Activated T-cell treated with anti-CD3 and anti-CD28 coated beads, Interleukin-2, amount 50 U/mL, for 24 hours (primary cell): ENCODE data around the gene PRIMPOL.

Experiments
- DNase-seq: peaks from one replicate; pipeline ENCODE4 v3.0.0-alpha.2; 2020
- H3K27ac Mint-ChIP-seq: 2 replicates; pipeline ENCODE4 v1.8.0; 2020; ENCODE audit warnings: mild to moderate bottlenecking, mixed read lengths
- H3K27me3 Mint-ChIP-seq: 2 replicates; pipeline ENCODE4 v1.8.0; 2020; ENCODE audit warnings: mixed read lengths
- H3K36me3 Mint-ChIP-seq: 2 replicates; pipeline ENCODE4 v1.8.0; 2020; ENCODE audit warnings: low read depth, mixed read lengths
- H3K4me1 Mint-ChIP-seq: 2 replicates; pipeline ENCODE4 v1.8.0; 2020; ENCODE audit warnings: low read depth, mixed read lengths
- H3K4me3 Mint-ChIP-seq: 2 replicates; pipeline ENCODE4 v1.8.0; 2020; ENCODE audit warnings: mild to moderate bottlenecking, moderate library complexity, mixed read lengths
- H3K9me3 Mint-ChIP-seq: 2 replicates; pipeline ENCODE4 v1.8.0; 2020; ENCODE audit warnings: mixed read lengths

The PRIMPOL gene

DNA sequence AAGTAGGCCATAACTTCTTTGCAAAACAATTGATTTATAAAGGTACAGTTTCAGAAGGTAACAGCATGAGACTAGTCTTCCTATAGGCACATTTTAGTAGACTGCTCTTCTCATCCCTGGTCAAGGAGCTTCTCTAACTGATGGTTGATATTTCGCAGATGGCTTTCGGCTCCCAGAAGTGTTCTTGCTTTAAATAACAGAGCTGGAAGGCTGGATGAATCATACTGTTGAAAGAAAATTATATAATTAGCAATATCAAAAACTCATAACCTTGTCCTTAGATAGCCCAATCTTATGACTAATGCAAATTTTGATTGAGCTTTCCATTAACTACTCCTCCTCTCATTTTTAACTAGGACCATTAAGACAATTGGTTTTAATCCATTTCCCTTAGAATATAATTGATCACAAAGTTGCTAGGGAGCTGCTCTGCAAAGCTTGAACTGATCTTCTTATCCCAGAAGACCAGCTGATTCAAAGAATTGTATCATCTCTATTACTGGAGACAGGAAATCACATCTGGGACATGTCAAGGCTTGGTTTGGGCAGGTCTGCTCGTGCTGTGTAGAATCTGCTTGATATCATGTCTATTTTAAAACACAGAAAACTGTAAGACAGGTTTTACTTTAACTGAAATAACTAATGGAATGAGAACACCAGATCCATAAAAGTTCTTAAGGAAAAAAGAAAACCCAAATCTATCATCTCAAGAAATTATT lies 45.8 kb downstream of the PRIMPOL start:
- Mint-ChIP-seq H3K4me3 (no peak overlapping the region), H3K36me3 (peaks cover 88% of the 10 kb centered on the region), H3K27ac (no peak overlapping the region), H3K27me3 (no peaks in the 10 kb centered on the region), H3K9me3 (no peaks in the 10 kb centered on the region), H3K4me1 (peaks cover 6% of the 10 kb centered on the region)
- no peak for DNase-seq

DNA sequence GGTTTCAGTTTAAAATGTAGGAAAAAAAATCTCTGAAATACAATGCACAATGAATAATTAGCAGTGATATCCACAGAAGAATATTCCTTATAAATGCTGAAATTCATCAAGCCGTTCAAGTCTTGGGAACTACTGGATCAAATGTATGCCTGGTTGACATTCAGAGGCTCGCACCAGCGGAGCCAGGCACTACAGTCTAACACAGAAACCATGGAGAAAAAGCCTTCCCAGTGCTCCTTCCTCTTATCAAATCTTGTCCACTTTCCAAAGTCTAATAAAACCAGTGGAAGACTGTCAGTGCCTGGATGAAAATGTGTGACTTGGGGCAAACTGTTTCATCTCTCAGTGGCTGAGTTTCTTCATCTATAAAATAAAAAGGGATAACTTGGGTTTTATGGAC lies 48.4 kb downstream of the PRIMPOL start:
- Mint-ChIP-seq H3K9me3 (no peaks in the 10 kb centered on the region), H3K36me3 (peaks cover 88% of the 10 kb centered on the region), H3K27ac (no peak overlapping the region), H3K27me3 (no peaks in the 10 kb centered on the region), H3K4me1 (no peaks in the 10 kb centered on the region), H3K4me3 (no peak overlapping the region)
- no peak for DNase-seq

DNA sequence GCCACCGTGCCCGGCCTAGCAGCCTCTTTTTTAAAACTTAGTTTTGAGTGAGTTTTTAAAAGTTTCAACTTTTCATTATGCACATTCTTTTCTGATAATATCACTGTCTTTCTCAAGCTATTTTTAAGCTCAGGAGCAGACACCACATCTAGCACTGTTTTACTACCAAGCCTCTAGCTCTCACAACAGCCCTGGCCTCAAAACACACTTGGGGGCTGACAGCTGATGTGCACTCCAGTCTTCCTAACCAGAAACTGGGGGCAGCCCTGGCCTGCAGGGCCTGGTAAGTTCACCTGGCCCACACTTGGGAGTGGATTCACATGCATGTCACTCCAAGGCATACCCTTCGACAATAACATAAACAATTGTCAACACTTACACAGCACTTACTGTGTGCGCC lies 50.4 kb downstream of the PRIMPOL start:
- Mint-ChIP-seq H3K4me1 (no peaks in the 10 kb centered on the region), H3K4me3 (no peak overlapping the region), H3K27ac (no peak overlapping the region), H3K9me3 (no peaks in the 10 kb centered on the region), H3K27me3 (no peaks in the 10 kb centered on the region), H3K36me3 (peaks cover 87% of the 10 kb centered on the region)
- DNase-seq, result no peak

DNA sequence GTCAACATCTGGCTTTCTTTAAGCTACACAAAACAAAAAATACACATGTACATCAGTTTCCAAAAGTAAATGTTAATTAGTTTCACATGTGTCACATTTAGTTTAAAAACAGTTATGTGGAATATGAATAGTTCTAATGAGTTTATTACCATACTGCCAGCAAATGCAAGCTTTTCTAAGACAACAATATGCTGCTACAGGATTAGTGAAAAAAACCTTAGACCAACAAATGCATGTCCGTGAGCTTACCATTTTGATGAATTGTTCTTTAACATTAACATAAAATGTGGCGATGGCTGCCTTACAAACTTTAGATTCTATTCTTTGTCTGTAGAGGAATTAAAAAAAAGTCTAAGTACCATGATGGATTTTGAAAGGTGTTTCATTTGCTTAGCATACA lies 52.6 kb downstream of the PRIMPOL start:
- Mint-ChIP-seq H3K9me3 (no peaks in the 10 kb centered on the region), H3K27me3 (no peaks in the 10 kb centered on the region), H3K4me3 (no peak overlapping the region), H3K4me1 (peaks cover 13% of the 10 kb centered on the region), H3K36me3 (peaks cover 86% of the 10 kb centered on the region), H3K27ac (no peak overlapping the region)
- no peak for DNase-seq

DNA sequence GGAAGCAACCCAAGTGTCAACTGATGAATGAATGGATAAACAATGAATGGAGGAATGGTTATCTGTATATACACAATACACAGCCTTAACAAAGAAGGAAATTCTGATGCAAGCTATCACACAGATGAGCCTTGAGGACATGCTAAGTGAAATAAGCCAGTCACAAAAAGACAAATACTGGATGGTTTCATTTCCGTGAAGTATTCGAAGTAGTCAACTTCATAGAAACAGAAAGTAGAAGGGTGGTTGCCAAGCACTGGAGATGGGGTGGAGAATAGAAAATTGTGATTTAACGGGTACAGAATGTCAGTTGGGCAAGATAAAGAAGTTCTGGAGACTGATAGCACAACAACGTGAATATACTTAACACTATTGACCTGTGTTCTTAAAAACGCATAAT lies 56.2 kb downstream of the PRIMPOL start:
- Mint-ChIP-seq H3K27me3 (no peaks in the 10 kb centered on the region), H3K4me1 (peaks cover 13% of the 10 kb centered on the region), H3K4me3 (no peak overlapping the region), H3K27ac (no peak overlapping the region), H3K36me3 (peaks cover 88% of the 10 kb centered on the region), H3K9me3 (no peaks in the 10 kb centered on the region)
- no peak for DNase-seq

DNA sequence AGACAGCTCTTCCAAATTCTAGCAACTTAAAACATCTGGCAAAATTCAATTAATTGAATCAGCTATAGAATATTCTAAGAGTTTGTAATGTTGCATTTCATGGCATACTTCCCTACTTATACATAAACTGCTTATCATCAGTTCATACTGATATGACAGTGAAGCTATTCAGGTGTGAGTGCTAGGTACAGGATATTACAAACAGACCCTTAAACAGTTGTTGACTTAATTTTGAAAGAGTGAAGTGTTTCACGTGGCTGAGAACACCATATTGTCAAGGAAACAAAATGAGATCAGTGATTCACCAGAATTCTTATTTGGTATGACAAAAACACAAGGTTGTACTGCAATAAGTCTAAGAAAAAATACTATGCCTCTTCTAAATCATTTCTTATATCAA lies 56.9 kb downstream of the PRIMPOL start:
- H3K4me3 Mint-ChIP-seq, result no peak overlapping the region
- H3K4me1 Mint-ChIP-seq, result peaks cover 13% of the 10 kb centered on the region
- DNase-seq, result no peak
- peaks cover 88% of the 10 kb centered on the region for H3K36me3 Mint-ChIP-seq
- H3K9me3 Mint-ChIP-seq, result no peaks in the 10 kb centered on the region
- H3K27me3 Mint-ChIP-seq, result no peaks in the 10 kb centered on the region
- no peak overlapping the region for H3K27ac Mint-ChIP-seq

DNA sequence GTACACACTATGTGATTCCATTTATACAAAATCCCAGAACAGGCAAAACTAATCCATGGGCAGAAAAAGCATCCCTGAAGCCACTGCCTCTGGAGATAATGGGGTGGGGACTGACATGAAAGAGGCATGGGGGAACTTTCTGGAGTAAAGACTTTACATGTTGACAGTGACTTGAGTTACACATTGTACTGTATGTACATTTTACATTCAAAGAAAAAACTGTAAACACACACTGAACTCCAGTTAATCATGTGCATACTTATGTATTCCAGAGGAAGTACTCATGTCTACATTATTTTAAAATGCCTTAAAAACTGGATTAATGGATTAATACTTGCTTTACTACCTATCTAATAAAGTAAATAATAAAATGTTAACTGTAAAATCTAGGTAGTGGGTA lies 62.8 kb downstream of the PRIMPOL start:
- no peak overlapping the region for H3K27ac Mint-ChIP-seq
- no peak overlapping the region for H3K4me3 Mint-ChIP-seq
- H3K4me1 Mint-ChIP-seq, result no peaks in the 10 kb centered on the region
- no peaks in the 10 kb centered on the region for H3K27me3 Mint-ChIP-seq
- peaks cover 86% of the 10 kb centered on the region for H3K36me3 Mint-ChIP-seq
- H3K9me3 Mint-ChIP-seq, result no peaks in the 10 kb centered on the region
- no peak for DNase-seq

DNA sequence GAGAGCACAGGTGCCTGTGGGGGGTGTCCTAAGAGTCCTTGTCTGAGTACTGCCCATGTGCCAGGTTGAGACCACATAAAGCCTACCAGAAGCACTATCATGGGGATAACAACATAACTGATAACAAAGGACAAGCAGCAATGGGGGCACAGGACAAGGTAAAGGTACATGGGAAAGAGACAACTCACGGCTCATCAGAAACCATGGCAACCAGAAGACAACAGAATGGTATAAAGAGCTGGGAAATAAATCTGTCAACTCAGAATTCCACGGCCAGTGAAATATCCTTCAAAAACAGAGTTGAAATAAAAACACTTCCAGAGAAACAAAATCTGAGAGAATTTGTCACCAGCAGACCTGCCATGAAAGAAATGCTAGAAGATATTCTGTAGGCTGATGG lies 64.3 kb downstream of the PRIMPOL start:
- Mint-ChIP-seq H3K4me1 (peaks cover 1% of the 10 kb centered on the region), H3K36me3 (peaks cover 86% of the 10 kb centered on the region), H3K9me3 (no peaks in the 10 kb centered on the region), H3K4me3 (no peak overlapping the region), H3K27ac (no peak overlapping the region), H3K27me3 (no peaks in the 10 kb centered on the region)
- DNase-seq, result no peak

DNA sequence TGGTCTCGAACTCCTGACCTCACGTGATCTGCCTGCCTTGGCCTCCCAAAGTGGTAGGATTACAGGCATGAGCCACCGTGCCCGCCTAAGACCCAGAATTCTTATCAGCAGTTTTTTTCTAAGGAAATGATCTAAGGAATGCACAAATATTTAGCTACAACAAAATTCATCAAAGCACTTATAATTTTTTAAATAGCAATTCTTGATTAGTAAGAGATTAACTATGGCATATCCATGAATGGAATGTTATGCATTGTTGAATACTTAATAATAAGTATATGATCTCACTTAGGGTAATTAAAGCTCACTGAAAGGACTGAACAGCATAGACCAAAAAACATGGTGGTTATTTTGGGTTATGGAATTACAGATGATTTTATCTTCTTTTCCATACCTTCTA lies 66.0 kb downstream of the PRIMPOL start:
- H3K4me3 Mint-ChIP-seq, result no peak overlapping the region
- no peak overlapping the region for H3K27ac Mint-ChIP-seq
- no peak for DNase-seq
- H3K9me3 Mint-ChIP-seq, result no peaks in the 10 kb centered on the region
- H3K36me3 Mint-ChIP-seq, result peaks cover 90% of the 10 kb centered on the region
- H3K27me3 Mint-ChIP-seq, result no peaks in the 10 kb centered on the region
- H3K4me1 Mint-ChIP-seq, result peaks cover 1% of the 10 kb centered on the region

DNA sequence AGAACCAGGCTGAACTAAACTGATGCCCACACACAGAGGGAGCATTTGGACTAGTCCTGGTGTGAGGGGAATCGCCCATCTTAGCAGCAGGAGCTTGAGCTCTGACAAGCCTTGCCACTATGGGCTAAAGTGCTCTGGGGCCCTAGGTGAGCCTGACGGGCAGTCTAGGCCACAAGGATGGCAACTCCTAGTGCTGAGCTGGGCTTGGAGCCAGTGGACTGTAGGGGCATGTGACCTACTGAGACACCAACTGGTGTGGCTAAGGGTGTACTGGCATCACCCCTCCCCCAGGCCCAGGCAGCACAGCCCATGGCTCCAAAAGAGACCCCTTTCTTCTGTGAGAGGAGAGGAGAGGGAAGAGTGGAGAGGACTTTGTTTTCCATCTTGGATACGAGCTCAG lies 69.9 kb downstream of the PRIMPOL start:
- DNase-seq, result no peak
- no peak overlapping the region for H3K27ac Mint-ChIP-seq

DNA sequence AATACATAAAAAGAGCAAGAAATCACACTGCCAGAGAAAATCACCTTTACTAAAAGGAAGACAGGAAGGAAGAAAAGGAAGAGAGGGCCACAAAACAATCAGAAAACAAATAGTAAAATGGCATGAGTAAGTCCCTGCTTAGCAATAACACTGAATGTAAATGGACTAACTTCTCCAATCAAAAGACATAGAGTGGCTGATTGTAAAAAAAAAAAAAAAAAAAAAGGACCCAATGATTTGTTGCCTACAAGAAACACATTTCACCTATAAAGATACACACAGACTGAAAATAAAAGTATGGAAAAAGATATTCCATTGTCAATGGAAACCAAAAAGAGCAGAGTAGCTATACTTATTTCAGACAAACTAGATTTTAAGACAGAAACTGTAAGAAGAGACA lies 71.7 kb downstream of the PRIMPOL start:
- peaks cover 98% of the 10 kb centered on the region for H3K36me3 Mint-ChIP-seq
- no peak overlapping the region for H3K27ac Mint-ChIP-seq
- no peaks in the 10 kb centered on the region for H3K27me3 Mint-ChIP-seq
- no peak for DNase-seq
- no peak overlapping the region for H3K4me3 Mint-ChIP-seq
- peaks cover 1% of the 10 kb centered on the region for H3K4me1 Mint-ChIP-seq
- H3K9me3 Mint-ChIP-seq, result peaks cover 8% of the 10 kb centered on the region

More for the DNA sequence above, 69.9 kb downstream of the PRIMPOL start:
- H3K4me3 Mint-ChIP-seq, result no peak overlapping the region
- H3K9me3 Mint-ChIP-seq, result peaks cover 8% of the 10 kb centered on the region
- peaks cover 1% of the 10 kb centered on the region for H3K4me1 Mint-ChIP-seq
- H3K36me3 Mint-ChIP-seq, result peaks cover 97% of the 10 kb centered on the region
- H3K27me3 Mint-ChIP-seq, result no peaks in the 10 kb centered on the region

DNA sequence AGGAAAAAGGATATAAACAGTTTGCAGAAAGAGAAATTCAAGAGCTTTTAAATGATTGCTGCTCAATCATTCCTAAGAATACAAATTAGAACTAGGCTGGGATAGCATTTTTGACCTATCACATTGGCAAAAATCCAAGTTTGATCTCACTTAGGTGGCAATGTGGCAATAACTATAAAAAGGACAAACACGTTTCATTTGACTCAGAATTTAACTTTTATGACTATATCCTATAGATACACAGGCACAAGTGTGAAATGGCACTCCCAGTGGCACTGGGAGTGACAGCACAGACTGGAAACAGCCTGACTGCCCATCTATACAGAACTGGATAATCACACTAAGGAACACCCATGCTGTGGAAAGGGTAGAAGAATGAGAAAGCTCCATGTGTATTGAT lies 73.3 kb downstream of the PRIMPOL start:
- H3K27ac Mint-ChIP-seq, result no peak overlapping the region
- DNase-seq, result no peak
- peaks cover 97% of the 10 kb centered on the region for H3K36me3 Mint-ChIP-seq
- peaks cover 1% of the 10 kb centered on the region for H3K4me1 Mint-ChIP-seq
- no peak overlapping the region for H3K4me3 Mint-ChIP-seq
- H3K9me3 Mint-ChIP-seq, result peaks cover 8% of the 10 kb centered on the region
- H3K27me3 Mint-ChIP-seq, result no peaks in the 10 kb centered on the region

DNA sequence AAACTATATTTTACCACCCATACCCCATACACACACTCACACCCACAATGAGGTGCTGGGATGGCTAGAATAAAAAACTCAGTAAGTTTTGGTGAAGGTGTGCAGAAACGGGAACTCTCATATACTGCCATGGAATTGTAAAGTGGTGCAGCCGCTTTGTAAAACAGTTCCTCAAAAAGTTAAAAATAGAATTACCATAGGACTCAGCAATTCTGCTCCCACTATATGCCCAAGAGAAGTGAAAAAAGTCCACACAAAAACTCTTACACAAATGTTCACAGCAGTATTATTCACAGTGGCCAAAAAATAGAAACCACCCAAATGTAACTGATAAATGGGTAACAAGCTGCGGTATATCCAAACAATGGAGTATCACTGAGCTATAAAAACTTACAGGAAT lies 77.9 kb downstream of the PRIMPOL start:
- peaks cover 93% of the 10 kb centered on the region for H3K36me3 Mint-ChIP-seq
- peaks cover 10% of the 10 kb centered on the region for H3K4me1 Mint-ChIP-seq
- H3K27ac Mint-ChIP-seq, result no peak overlapping the region
- no peak for DNase-seq
- H3K9me3 Mint-ChIP-seq, result no peaks in the 10 kb centered on the region
- no peaks in the 10 kb centered on the region for H3K27me3 Mint-ChIP-seq
- H3K4me3 Mint-ChIP-seq, result no peak overlapping the region

DNA sequence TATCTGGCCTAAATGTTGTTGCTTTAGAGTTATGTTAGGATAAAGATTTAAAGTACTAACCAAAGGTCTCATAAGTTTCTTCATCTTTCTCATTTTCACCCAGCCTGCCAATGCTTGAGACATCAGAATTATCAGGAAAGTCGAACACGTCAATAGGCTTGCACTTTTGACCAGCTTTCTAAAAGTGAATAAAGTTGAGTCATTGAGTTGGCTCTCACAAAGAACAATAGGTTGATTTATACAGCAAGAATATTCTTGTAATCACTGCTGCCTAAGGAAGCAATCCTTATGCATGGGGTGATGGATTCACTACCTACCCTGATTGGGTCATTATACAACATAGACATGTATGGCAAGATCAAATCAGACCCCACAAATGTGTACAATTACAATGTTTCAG lies 79.3 kb downstream of the PRIMPOL start:
- H3K27ac Mint-ChIP-seq, result no peak overlapping the region
- no peak for DNase-seq
- H3K9me3 Mint-ChIP-seq, result no peaks in the 10 kb centered on the region
- no peak overlapping the region for H3K4me3 Mint-ChIP-seq
- H3K27me3 Mint-ChIP-seq, result no peaks in the 10 kb centered on the region
- H3K4me1 Mint-ChIP-seq, result peaks cover 16% of the 10 kb centered on the region
- peaks cover 90% of the 10 kb centered on the region for H3K36me3 Mint-ChIP-seq

DNA sequence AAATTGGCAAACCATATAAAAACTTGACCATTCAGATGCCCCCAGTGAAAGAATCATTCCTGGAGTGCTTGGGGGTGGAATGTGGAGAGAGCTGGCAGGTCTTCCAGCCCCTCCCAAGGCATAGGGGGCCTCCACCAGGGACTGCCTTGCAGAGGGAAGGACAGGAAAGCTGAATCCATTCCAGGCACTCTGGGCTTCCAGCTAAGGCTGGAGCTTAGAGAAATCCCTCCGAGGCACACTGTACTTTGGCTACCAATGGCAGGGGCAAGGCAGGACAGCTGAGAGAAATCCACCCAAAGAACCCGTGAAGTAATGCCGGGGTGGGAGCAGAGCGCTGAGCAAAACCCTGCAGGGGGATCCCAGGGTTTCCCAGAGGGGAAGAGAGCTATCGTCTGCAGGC lies 80.4 kb downstream of the PRIMPOL start:
- H3K4me1 Mint-ChIP-seq, result peaks cover 23% of the 10 kb centered on the region
- no peak overlapping the region for H3K27ac Mint-ChIP-seq
- peaks cover 79% of the 10 kb centered on the region for H3K36me3 Mint-ChIP-seq

DNA sequence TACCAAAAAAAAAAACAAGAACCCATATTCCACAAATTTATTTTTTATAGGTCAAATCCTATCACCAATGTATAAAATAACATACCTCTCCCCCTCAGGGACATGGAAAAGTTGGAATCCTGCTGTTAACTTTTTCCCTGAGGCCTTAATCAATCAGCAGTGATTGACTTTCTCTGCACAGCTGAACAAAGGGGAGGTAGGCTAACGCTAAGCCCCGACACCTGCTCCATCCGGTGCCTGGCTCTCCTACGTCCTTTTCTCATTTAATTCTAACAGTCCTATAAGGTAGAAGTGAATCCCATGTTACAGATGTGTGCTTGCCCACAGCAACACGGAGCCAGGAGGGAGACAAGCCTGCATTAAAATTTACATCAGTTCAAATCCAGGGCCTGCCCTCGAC lies 81.5 kb downstream of the PRIMPOL start:
- no peaks in the 10 kb centered on the region for H3K9me3 Mint-ChIP-seq
- H3K4me1 Mint-ChIP-seq, result peaks cover 23% of the 10 kb centered on the region
- H3K4me3 Mint-ChIP-seq, result no peak overlapping the region
- no peaks in the 10 kb centered on the region for H3K27me3 Mint-ChIP-seq
- DNase-seq, result no peak
- H3K36me3 Mint-ChIP-seq, result peaks cover 68% of the 10 kb centered on the region
- H3K27ac Mint-ChIP-seq, result no peak overlapping the region

More for the DNA sequence above, 80.4 kb downstream of the PRIMPOL start:
- Mint-ChIP-seq H3K9me3 (no peaks in the 10 kb centered on the region), H3K27me3 (no peaks in the 10 kb centered on the region), H3K4me3 (no peak overlapping the region)
- DNase-seq, result no peak
